ENCODE data around the gene CSNK2A1. TPM values are rescaled to one million over a fixed set of nuclear protein-coding genes. Genes with fewer than 3 reads are reported as not detected.
"Not testable (repeated sequence)": the region's sequence is repeated elsewhere in the genome, so short reads cannot be mapped to it uniquely, and the experiment has no call there.

Gene CSNK2A1
- total and polyA plus RNA-seq, 4 donors: 17.0 to 60.3 (median 39.7) TPM

DNA sequence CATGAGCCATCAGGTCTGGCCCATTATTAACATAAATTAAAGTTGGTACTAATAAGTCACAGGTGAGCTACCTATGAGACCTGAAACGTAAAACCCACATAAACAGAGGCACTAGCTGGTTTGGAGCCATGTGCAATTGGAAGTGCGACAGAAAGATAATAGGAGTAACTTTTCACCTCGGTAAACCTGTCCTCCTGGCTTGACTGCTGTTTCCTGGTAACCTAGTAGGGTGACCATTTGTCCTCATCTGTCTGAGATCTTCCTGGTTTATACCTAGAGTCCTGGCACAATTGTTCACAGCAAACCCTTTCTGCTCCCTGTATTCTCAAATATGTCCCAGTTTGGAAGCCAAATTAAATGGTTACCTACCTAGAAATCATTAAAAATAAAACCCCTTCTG, 88.6 kb downstream of the CSNK2A1 start:
- Histone ChIP-seq H3K27me3 (ENCODE audit: control insufficient read depth in 4 of 4, insufficient read depth in 4 of 4, low read length in 3 of 4) (no peaks in the 10 kb centered on the region), H3K9me3 (ENCODE audit: control insufficient read depth in 4 of 4, low read length in 3 of 4) (no peaks in the 10 kb centered on the region), H3K4me3 (ENCODE audit: low read depth in 1 of 3, low read length in 3 of 3) (no peak overlapping the region), H3K36me3 (ENCODE audit: control insufficient read depth in 4 of 4, insufficient read depth in 3 of 4, low read depth in 1 of 4, low read length in 3 of 4) (no peaks in the 10 kb centered on the region), H3K4me1 (ENCODE audit: control insufficient read depth in 4 of 4, insufficient read depth in 4 of 4, low read length in 3 of 4) (peaks cover under 1 to 5% (median 3%) of the 10 kb centered on the region in 4 donors), H3K9ac (ENCODE audit: low read depth in 1 of 2, low read length in 2 of 2) (no peak overlapping the region), H3K27ac (ENCODE audit: low read depth in 1 of 2, low read length in 2 of 2) (no peak overlapping the region)
- DNase-seq (ENCODE audit: low spot score): no peak
- WGBS: 68% methylated on average over 3 of the region's 3 CpGs
- TF ChIP-seq TAF1 (conservative IDR thresholded peaks at IDR 0.05) (no peak), HNF4G (IDR thresholded peaks at IDR 0.05) (no peak), SP1 (IDR thresholded peaks at IDR 0.05) (no peak)

- not testable (repeated sequence) for H3K9me3 ChIP-seq (ENCODE audit: control insufficient read depth in 4 of 4, low read length in 3 of 4); H3K4me3 ChIP-seq (ENCODE audit: low read depth in 1 of 3, low read length in 3 of 3); H3K9ac ChIP-seq (ENCODE audit: low read depth in 1 of 2, low read length in 2 of 2); H3K4me1 ChIP-seq (ENCODE audit: control insufficient read depth in 4 of 4, insufficient read depth in 4 of 4, low read length in 3 of 4); H3K27ac ChIP-seq (ENCODE audit: low read depth in 1 of 2, low read length in 2 of 2); H3K36me3 ChIP-seq (ENCODE audit: control insufficient read depth in 4 of 4, insufficient read depth in 3 of 4, low read depth in 1 of 4, low read length in 3 of 4); DNase-seq (ENCODE audit: low spot score); H3K27me3 ChIP-seq (ENCODE audit: control insufficient read depth in 4 of 4, insufficient read depth in 4 of 4, low read length in 3 of 4)
- WGBS: 93% methylated on average over 11 of the region's 11 CpGs
Observed at GRCh38 chr20:452021-452420, 91.6 kb downstream of the CSNK2A1 start.

DNA sequence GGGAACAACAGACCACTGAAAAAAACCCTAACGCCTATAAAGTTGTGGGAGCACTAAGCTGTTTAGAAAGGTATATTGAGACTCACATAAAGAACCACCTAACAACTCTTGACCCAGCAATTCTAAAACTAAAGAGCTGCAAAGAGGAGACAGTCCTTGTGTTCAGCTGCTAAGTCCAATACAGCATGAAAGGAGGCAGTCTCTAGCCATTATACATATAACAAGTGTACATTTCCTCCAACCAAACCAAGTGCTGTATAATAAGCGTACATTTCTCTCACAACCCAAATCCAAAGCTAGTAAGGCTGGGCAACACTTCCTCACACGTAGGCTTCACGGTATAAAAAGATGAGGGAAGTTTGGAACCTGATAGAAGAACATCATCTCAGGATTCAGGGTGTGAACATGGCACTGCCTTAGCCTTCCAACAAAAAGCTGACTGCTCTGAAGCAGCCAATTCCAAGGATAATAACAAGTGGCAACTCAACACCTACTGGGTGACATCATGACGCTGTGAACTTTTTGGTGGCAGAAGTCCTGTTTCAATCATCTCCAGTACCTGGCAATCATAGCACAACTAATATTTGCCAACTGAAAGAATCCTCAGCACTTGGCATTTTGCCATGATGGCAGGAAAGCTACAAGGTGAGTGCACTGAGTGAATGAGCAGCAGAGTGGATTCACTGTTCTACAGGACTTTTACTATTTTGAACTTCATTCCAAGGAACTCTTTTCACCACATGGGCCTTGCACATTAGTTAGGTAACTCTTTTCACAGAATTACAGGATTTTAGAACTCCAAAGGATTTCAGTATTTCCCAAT, 97.9 kb downstream of the CSNK2A1 start:
- 84% methylated on average over 5 of the region's 5 CpGs for WGBS
- peaks cover 7 to 33% (median 18%) of the 10 kb centered on the region in 4 donors for H3K36me3 ChIP-seq (ENCODE audit: control insufficient read depth in 4 of 4, insufficient read depth in 3 of 4, low read depth in 1 of 4, low read length in 3 of 4)
- no peaks in the 10 kb centered on the region for H3K9me3 ChIP-seq (ENCODE audit: control insufficient read depth in 4 of 4, low read length in 3 of 4)
- H3K9ac ChIP-seq (ENCODE audit: low read depth in 1 of 2, low read length in 2 of 2): no peak overlapping the region
- peaks cover 0 to 7% (median 2%) of the 10 kb centered on the region in 4 donors for H3K4me1 ChIP-seq (ENCODE audit: control insufficient read depth in 4 of 4, insufficient read depth in 4 of 4, low read length in 3 of 4)
- H3K27ac ChIP-seq (ENCODE audit: low read depth in 1 of 2, low read length in 2 of 2): no peak overlapping the region
- no peak overlapping the region for H3K4me3 ChIP-seq (ENCODE audit: low read depth in 1 of 3, low read length in 3 of 3)
- TF ChIP-seq YY1 (IDR thresholded peaks at IDR 0.05) (no peak), ATF3 (IDR thresholded peaks at IDR 0.05) (no peak), RAD21 (IDR thresholded peaks at IDR 0.05) (peak in 1 of 2 donors; percentile 29), REST (IDR thresholded peaks at IDR 0.05) (no peak), RXRA (IDR thresholded peaks at IDR 0.05) (no peak)
- H3K27me3 ChIP-seq (ENCODE audit: control insufficient read depth in 4 of 4, insufficient read depth in 4 of 4, low read length in 3 of 4): no peaks in the 10 kb centered on the region
- DNase-seq (ENCODE audit: low spot score): no peak
